ENCODE results near the gene CPSF3.

- TF ChIP-seq YY1 (tag by site-specific recombination; IDR thresholded peaks at IDR 0.05) (no peak), MZF1 (tag by site-specific recombination; IDR thresholded peaks at IDR 0.05; ENCODE audit: borderline replicate concordance) (no peak)
Observed at GRCh38 chr2:9378433-9379390, 44.7 kb upstream of the CPSF3 start.
